HepG2 (cell line): ENCODE measurements around the gene FBXO8. TPM values are rescaled to one million over a fixed set of nuclear protein-coding genes. Genes with fewer than 3 reads are reported as not detected.

Source experiments
- ATAC-seq: fragments of 200-7000 bp; cut with Tn5 transposase; 3 replicates; pipeline ENCODE4 v1.9.1; 2020; ENCODE audit warnings: mild to moderate bottlenecking, moderate library complexity
- BruUV-seq: library from RNA; stranded (reverse); fragments of 400-500 nt; replicated peaks from 2 replicates; lab custom pipeline; 2021; lab: Mats Ljungman, UMichigan
- CTCF ChIA-PET: fragments of 300-600 bp; formaldehyde crosslinking; extraction: SDS; loops from one replicate; lab custom pipeline; 2021; ENCODE audit warnings: low total read pairs, inconsistent platforms, low intra/inter-chr PET ratio; lab: Yijun Ruan, JAX
- POLR2A ChIA-PET: fragments of 350-600 bp; sonication (Branson Sonifier 250); formaldehyde crosslinking; loops from one replicate; lab custom pipeline; 2020; ENCODE audit warnings: antibody characterized with exemption, inconsistent platforms; lab: Yijun Ruan, JAX
- DNase-seq: peaks from one replicate; pipeline ENCODE4 v3.0.0-alpha.2; 2015; ENCODE audit warnings: low spot score
- FAIRE-seq: peaks from 3 replicates; lab custom pipeline; 2011; peaks lifted over from hg19 to GRCh38; lab: Jason Lieb, UNC
- H2AFZ ChIP-seq: one replicate; pipeline ENCODE4 v1.6.1; 2011; ENCODE audit warnings: low read length, inconsistent platforms
- H3K27ac ChIP-seq: fragments of 300-600 bp; 3 replicates; pipeline ENCODE4 v1.8.0; 2011; ENCODE audit warnings: mixed run types, mild to moderate bottlenecking, mixed read lengths, low read length, inconsistent platforms; ENCODE audit not compliant: insufficient read depth; ENCODE audit errors: extremely low read length
- H3K27me3 ChIP-seq, 2 experiments: fragments of 200-600 bp in 1 of 2; 2 replicates in 1 of 2; 3 replicates in 1 of 2; pipeline versions ENCODE4 v1.6.0 to v1.8.0; 2011; ENCODE audit warnings: low read length in 2 of 2, mild to moderate bottlenecking in 2 of 2, moderate library complexity in 2 of 2, inconsistent platforms in 1 of 2; ENCODE audit not compliant: insufficient read depth in 2 of 2, control insufficient read depth in 1 of 2
- H3K36me3 ChIP-seq, 2 experiments: fragments of 200-600 bp in 1 of 2; replicated peaks in 1 of 2; 2 replicates in 1 of 2; 3 replicates in 1 of 2; pipeline versions ENCODE4 v1.5.1 to v1.8.0; 2011; ENCODE audit warnings: low read length in 2 of 2, inconsistent platforms in 1 of 2; ENCODE audit not compliant: insufficient read depth in 2 of 2, control insufficient read depth in 1 of 2
- H3K4me1 ChIP-seq: 2 replicates; pipeline ENCODE4 v1.5.1; 2012; ENCODE audit warnings: low read length, inconsistent platforms; ENCODE audit not compliant: insufficient read depth
- H3K4me2 ChIP-seq: 2 replicates; pipeline ENCODE4 v1.6.0; 2011; ENCODE audit warnings: low read depth, low read length, inconsistent platforms
- H3K4me3 ChIP-seq, 3 experiments: fragments of 200-600 bp in 1 of 3; sonication (generic), shearing (Covaris generic) in 1 of 3; replicated peaks in 1 of 3; 2 replicates each; pipeline ENCODE4 v1.5.1; 2011 to 2016; ENCODE audit warnings: low read length in 3 of 3, inconsistent platforms in 2 of 3, low read depth in 2 of 3, mild to moderate bottlenecking in 2 of 3, control low read depth in 1 of 3, mixed read lengths in 1 of 3; ENCODE audit not compliant: insufficient read depth in 1 of 3
- H3K79me2 ChIP-seq: one replicate; pipeline ENCODE4 v1.6.1; 2011; ENCODE audit warnings: low read length, inconsistent platforms; ENCODE audit not compliant: insufficient read depth
- H3K9ac ChIP-seq: 2 replicates; pipeline ENCODE4 v1.6.0; 2011; ENCODE audit warnings: mild to moderate bottlenecking, low read depth, low read length, inconsistent platforms; ENCODE audit not compliant: insufficient read depth
- H3K9me3 ChIP-seq: 2 replicates; pipeline ENCODE4 v1.5.1; 2012; ENCODE audit warnings: mild to moderate bottlenecking, low read length
- H4K20me1 ChIP-seq: 2 replicates; pipeline ENCODE4 v1.6.0; 2011; ENCODE audit warnings: inconsistent platforms, mild to moderate bottlenecking, low read length, moderate library complexity; ENCODE audit not compliant: insufficient read depth
- CBX5 ChIP-seq: sonication (generic); formaldehyde crosslinking; IDR thresholded peaks from 2 replicates; pipeline ENCODE4 v1.4.0; 2020; ENCODE audit warnings: missing genetic modification reagents, borderline replicate concordance
- ERF ChIP-seq: IDR thresholded peaks from 2 replicates; pipeline ENCODE4 v1.6.1; 2018; ENCODE audit warnings: missing biosample characterization, missing genetic modification reagents
- MATR3 ChIP-seq: sonication (generic); formaldehyde crosslinking; IDR thresholded peaks from 2 replicates; pipeline ENCODE4 v1.4.0; 2020; ENCODE audit warnings: missing genetic modification reagents
- MIER3 ChIP-seq: IDR thresholded peaks from 2 replicates; pipeline ENCODE4 v1.6.1; 2016; ENCODE audit warnings: missing compliant biosample characterization, borderline replicate concordance
- NR2F1 ChIP-seq, 2 experiments: fragments of 450-650 bp in 1 of 2; formaldehyde crosslinking in 1 of 2; IDR thresholded peaks; 2 replicates each; pipeline versions ENCODE4 v1.5.0 to v1.6.1; 2016 to 2020; ENCODE audit warnings: mild to moderate bottlenecking in 1 of 2, missing compliant biosample characterization in 1 of 2, missing genetic modification reagents in 1 of 2, moderate library complexity in 1 of 2
- SOX5 ChIP-seq: IDR thresholded peaks from 2 replicates; pipeline ENCODE4 v1.6.1; 2016; ENCODE audit warnings: borderline replicate concordance
- TSC22D2 ChIP-seq: sonication (generic); formaldehyde crosslinking; IDR thresholded peaks from 2 replicates; pipeline ENCODE4 v1.5.1; 2020; ENCODE audit warnings: missing genetic modification reagents, mild to moderate bottlenecking, borderline replicate concordance
- ZFP37 ChIP-seq: sonication (generic); formaldehyde crosslinking; IDR thresholded peaks from 2 replicates; pipeline ENCODE4 v1.4.0; 2020; ENCODE audit warnings: missing genetic modification reagents, borderline replicate concordance
- ZNF136 ChIP-seq: sonication (generic); formaldehyde crosslinking; IDR thresholded peaks from 2 replicates; pipeline ENCODE4 v1.8.1; 2022; ENCODE audit warnings: low read depth, mild to moderate bottlenecking, moderate library complexity, missing genetic modification reagents
- ZNF138 ChIP-seq: sonication (generic); formaldehyde crosslinking; IDR thresholded peaks from 2 replicates; pipeline ENCODE4 v1.5.0; 2020; ENCODE audit warnings: mild to moderate bottlenecking, low read depth, missing genetic modification reagents
- ZNF251 ChIP-seq: sonication (generic); formaldehyde crosslinking; IDR thresholded peaks from 2 replicates; pipeline ENCODE4 v1.9.0; 2021; ENCODE audit warnings: mild to moderate bottlenecking, missing genetic modification reagents
- ZNF432 ChIP-seq: sonication (generic); formaldehyde crosslinking; IDR thresholded peaks from 2 replicates; pipeline ENCODE4 v1.5.0; 2020; ENCODE audit warnings: missing genetic modification reagents, mild to moderate bottlenecking, borderline replicate concordance
- ZNF839 ChIP-seq: sonication (generic); formaldehyde crosslinking; IDR thresholded peaks from 2 replicates; pipeline ENCODE4 v1.4.0; 2020; ENCODE audit warnings: missing genetic modification reagents, mild to moderate bottlenecking, borderline replicate concordance
- ZNF883 ChIP-seq: sonication (generic); formaldehyde crosslinking; IDR thresholded peaks from 2 replicates; pipeline ENCODE4 v1.5.1; 2020; ENCODE audit warnings: mild to moderate bottlenecking, missing genetic modification reagents; ENCODE audit errors: not compliant biosample characterization
- WGBS: methylation state at CpG from one replicate; pipeline ENCODE4 v1.1.6; 2017; ENCODE audit warnings: low lambda C conversion rate; 5-methylcytosine and 5-hydroxymethylcytosine counted together
- in situ Hi-C: cut with HindIII; loops from 2 replicates; pipeline ENCODE4 v1.10.0; 2017; ENCODE audit warnings: low pct_unique_long_range_greater_than_20kb; ENCODE audit not compliant: extremely low pct_ligation_motif_present
- intact Hi-C: fragments of 100-400 bp; cut with micrococcal nuclease; formaldehyde crosslinking; loops from one replicate; pipeline ENCODE4 v1.10.0; 2022; ENCODE audit not compliant: unreplicated experiment
- polyA plus RNA-seq, 8 experiments: library from polyadenylated mRNA; depleted of rRNA in 3 of 8; stranded (reverse) in 7 of 8; unstranded in 1 of 8; fragments of >200 nt; fragmentation: Illumina TruSeq in 4 of 8; extraction: Trizol in 4 of 8; gene quantifications; 2 replicates each; pipeline versions ENCODE4 v1.2.1 to v1.2.3, GENCODE V29; 2011 to 2016; ENCODE audit warnings: low read depth in 4 of 8, missing spikeins in 1 of 8, mixed read lengths in 1 of 8; ENCODE audit not compliant: insufficient read depth in 1 of 8
- total RNA-seq, 5 experiments: library from RNA; depleted of rRNA; stranded (reverse); fragments of >200 nt; fragmentation: Illumina TruSeq; extraction: Trizol; gene quantifications; 2 replicates each; pipeline ENCODE4 v1.2.3, GENCODE V29; 2016; ENCODE audit warnings: low read depth in 1 of 5
- TF ChIP-seq, protein P1 (sequence below): sonication (generic); formaldehyde crosslinking; IDR thresholded peaks from 2 replicates; pipeline ENCODE4 v1.8.1; 2023; ENCODE audit warnings: mild to moderate bottlenecking, missing genetic modification reagents
- TF ChIP-seq, protein P2 (sequence below): sonication (generic); formaldehyde crosslinking; conservative IDR thresholded peaks from 2 replicates; pipeline ENCODE4 v1.8.0; 2022; ENCODE audit warnings: missing genetic modification reagents
- TF ChIP-seq, protein P3 (sequence below): sonication (generic); formaldehyde crosslinking; IDR thresholded peaks from 2 replicates; pipeline ENCODE4 v1.5.1; 2020; ENCODE audit warnings: mild to moderate bottlenecking, missing genetic modification reagents

The FBXO8 gene
- total and polyA plus RNA-seq, 2 of the 13 experiments (the other 11 are each of a cell fraction or from before 2014, with no cell fraction given): 11.7 to 15.2 TPM

DNA sequence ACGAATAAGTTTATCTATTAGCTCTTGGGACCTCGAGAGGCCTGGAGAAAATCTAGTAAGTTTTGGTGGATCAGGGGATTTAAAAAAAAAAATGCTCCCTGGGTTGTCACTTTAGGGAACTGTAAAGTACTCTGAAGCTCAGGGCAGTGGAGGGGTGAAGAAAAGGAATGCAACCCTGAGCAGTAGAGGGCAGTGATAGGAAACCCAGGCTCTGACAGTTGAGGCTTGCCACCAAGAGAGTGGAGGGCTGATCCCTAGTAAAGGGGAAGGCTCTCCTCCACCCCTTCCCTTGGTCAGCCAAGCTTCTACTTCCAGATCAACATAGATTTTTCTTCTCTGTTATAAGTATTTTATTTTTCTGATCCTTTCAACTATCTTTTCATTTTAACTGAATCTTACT, 73.1 kb downstream of the FBXO8 start (continued):
- no peak for TF ChIP-seq TSC22D2
- no peak for TF ChIP-seq ZFP37
- no peak for TF ChIP-seq CBX5 (CRISPR knock-in tag)

DNA sequence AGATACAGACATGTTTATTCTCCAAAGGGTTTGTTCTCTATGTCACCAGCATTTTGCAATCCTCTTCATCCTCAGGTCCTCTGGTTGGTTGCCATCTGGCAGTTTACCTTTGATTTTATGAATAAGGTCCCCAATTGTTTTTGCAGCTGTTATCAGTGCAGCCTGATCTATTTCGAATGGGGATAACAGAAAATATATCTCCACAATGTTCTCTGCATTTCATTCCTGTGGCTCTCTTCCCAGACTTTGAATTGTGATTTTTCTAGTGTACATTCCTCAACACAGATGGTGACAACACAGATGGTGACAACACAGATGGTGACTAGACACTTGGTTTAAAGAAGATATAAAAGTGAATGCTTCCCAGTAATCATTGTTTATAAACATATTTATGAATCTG, 74.1 kb downstream of the FBXO8 start:
- Histone ChIP-seq H3K9me3 (no peaks in the 10 kb centered on the region), H2AFZ (no peak overlapping the region), H3K4me3 (no peak overlapping the region), H3K27ac (no peak overlapping the region), H3K27me3 (peaks cover 2 to 37% of the 10 kb centered on the region in 2 experiments; a peak in 3 of 5 replicates), H3K4me1 (no peaks in the 10 kb centered on the region), H4K20me1 (no peaks in the 10 kb centered on the region), H3K36me3 (no peaks in the 10 kb centered on the region), H3K4me2 (no peak overlapping the region), H3K9ac (no peak overlapping the region), H3K79me2 (no peaks in the 10 kb centered on the region)
- ChIA-PET POLR2A (no interaction called here), CTCF (no interaction called here)
- BruUV-seq: no TSS peak
- no peak for ATAC-seq
- WGBS: 0% methylated on average over 1 of the region's 1 CpG
- in situ Hi-C loops (loop anchor here (25.0 kb wide), 1 partner anchor 428 kb away; no protein-coding TSS in a partner anchor), intact Hi-C loops (no loop called here)
- no peak for DNase-seq
- no peak for FAIRE-seq
- TF ChIP-seq ZNF432 (CRISPR knock-in tag) (no peak), ZNF251 (no peak), SOX5 (CRISPR knock-in tag) (no peak), ERF (CRISPR knock-in tag) (no peak), ZNF136 (CRISPR knock-in tag) (no peak), ZNF839 (CRISPR knock-in tag) (no peak), NR2F1 (CRISPR knock-in tag; IDR thresholded peaks at IDR 0.05) (no peak), MIER3 (CRISPR knock-in tag) (no peak), ZNF883 (CRISPR knock-in tag) (no peak), ZNF138 (CRISPR knock-in tag) (no peak), MATR3 (no peak)
- TF ChIP-seq, protein P1, sequence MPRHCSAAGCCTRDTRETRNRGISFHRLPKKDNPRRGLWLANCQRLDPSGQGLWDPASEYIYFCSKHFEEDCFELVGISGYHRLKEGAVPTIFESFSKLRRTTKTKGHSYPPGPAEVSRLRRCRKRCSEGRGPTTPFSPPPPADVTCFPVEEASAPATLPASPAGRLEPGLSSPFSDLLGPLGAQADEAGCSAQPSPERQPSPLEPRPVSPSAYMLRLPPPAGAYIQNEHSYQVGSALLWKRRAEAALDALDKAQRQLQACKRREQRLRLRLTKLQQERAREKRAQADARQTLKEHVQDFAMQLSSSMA: no peak
- TF ChIP-seq, protein P2, sequence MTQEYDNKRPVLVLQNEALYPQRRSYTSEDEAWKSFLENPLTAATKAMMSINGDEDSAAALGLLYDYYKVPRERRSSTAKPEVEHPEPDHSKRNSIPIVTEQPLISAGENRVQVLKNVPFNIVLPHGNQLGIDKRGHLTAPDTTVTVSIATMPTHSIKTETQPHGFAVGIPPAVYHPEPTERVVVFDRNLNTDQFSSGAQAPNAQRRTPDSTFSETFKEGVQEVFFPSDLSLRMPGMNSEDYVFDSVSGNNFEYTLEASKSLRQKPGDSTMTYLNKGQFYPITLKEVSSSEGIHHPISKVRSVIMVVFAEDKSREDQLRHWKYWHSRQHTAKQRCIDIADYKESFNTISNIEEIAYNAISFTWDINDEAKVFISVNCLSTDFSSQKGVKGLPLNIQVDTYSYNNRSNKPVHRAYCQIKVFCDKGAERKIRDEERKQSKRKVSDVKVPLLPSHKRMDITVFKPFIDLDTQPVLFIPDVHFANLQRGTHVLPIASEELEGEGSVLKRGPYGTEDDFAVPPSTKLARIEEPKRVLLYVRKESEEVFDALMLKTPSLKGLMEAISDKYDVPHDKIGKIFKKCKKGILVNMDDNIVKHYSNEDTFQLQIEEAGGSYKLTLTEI (CRISPR knock-in tag): no peak
- TF ChIP-seq, protein P3, sequence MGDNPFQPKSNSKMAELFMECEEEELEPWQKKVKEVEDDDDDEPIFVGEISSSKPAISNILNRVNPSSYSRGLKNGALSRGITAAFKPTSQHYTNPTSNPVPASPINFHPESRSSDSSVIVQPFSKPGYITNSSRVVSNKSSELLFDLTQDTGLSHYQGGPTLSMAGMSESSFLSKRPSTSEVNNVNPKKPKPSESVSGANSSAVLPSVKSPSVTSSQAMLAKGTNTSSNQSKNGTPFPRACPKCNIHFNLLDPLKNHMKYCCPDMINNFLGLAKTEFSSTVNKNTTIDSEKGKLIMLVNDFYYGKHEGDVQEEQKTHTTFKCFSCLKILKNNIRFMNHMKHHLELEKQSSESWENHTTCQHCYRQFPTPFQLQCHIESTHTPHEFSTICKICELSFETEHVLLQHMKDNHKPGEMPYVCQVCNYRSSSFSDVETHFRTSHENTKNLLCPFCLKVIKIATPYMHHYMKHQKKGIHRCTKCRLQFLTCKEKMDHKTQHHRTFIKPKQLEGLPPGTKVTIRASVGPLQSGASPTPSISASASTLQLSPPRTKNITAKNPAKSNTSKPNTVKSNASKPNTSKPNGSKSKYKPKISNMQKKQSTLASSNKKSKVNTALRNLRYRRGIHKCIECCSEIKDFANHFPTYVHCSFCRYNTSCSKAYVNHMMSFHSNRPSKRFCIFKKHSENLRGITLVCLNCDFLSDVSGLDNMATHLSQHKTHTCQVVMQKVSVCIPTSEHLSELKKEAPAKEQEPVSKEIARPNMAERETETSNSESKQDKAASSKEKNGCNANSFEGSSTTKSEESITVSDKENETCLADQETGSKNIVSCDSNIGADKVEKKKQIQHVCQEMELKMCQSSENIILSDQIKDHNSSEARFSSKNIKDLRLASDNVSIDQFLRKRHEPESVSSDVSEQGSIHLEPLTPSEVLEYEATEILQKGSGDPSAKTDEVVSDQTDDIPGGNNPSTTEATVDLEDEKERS (CRISPR knock-in tag): no peak
